Stimulated activated CD4-positive, alpha-beta T cell treated with anti-CD3 and anti-CD28 coated beads, TNF-alpha, amount 100 ng/mL, for 24 hours (primary cell): ENCODE measurements around the gene STX10.

ENCODE experiments used
- DNase-seq, 3 experiments: peaks; one replicate each; pipeline ENCODE4 v3.0.0-alpha.2; 2020; ENCODE audit warnings: low read depth in 3 of 3

The STX10 gene

DNA sequence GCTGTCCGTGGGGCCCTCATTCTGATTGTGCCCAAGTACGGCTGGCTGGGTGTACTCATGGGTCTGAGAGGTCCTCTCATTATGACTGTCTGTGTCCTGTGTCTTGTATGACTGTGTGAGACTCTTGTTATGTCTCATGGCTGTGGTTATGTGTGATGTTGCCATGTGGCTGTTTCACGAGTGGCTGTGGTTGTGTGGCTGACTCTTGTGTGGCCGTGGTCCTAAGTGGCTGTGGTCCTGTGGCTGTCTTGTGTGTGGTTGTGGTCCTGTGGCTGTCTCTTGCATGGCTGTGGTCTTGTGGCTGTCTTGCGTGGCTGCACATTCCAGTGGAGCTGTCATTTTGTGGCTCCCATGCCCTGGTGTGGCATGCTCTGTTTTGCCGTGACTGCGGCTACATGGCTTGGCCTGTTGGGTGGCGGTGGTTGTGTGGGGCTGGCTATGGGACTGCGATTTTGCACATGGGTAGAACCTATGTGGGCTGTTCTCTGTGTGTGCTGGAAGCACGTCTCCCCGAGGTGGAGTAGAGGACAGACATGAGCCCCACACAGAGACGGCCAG lies 50.1 kb downstream of the STX10 start:
- peak in 2 of 3 experiments; percentile 45 to 65 for DNase-seq

DNA sequence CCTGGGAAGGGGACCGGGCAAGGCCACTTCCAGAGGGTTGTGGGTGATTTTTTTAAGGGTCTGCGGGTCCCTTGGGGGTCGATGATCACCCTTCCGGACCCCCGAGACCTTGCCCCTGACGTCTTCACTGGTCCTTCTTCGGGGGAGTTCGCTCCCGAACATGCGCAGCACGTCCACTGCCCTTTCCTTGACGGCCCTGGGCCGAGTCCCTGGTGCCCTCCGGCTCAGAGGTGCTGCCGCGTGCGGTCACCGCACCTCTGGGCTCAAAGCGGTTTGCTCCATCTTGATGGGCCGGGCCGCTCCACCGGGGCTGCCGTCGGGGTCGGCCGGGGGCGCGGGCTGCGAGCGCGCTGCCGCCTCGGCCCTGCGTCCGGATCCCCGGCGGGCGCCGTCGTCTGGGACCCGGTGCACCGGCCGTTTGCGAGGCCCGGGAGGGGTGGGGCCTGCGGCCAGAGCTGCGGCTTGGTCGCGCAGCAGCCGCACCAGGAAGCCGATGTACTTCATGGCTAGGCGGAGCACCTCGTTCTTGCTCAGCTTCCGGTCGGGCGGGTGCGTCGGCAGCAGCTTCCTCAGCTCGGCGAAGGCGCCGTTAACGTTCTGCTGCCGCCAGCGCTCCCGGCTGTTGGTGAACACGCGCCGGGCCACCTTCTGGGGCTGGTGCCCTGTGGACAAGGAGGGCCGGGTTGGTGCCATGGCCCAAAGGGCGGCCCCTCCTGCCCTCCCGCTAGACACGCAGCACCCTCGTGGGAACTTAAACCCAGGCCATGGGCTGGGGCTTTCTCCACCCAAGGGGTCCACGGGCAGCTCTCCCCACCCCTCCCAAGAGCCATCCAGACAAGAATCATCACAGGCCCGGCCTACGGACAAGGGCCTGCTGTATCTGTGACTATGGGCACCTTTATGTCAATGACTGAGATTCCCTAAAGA lies 50.8 kb downstream of the STX10 start:
- DNase-seq: peak; percentile 47 to 73 (median 59)

DNA sequence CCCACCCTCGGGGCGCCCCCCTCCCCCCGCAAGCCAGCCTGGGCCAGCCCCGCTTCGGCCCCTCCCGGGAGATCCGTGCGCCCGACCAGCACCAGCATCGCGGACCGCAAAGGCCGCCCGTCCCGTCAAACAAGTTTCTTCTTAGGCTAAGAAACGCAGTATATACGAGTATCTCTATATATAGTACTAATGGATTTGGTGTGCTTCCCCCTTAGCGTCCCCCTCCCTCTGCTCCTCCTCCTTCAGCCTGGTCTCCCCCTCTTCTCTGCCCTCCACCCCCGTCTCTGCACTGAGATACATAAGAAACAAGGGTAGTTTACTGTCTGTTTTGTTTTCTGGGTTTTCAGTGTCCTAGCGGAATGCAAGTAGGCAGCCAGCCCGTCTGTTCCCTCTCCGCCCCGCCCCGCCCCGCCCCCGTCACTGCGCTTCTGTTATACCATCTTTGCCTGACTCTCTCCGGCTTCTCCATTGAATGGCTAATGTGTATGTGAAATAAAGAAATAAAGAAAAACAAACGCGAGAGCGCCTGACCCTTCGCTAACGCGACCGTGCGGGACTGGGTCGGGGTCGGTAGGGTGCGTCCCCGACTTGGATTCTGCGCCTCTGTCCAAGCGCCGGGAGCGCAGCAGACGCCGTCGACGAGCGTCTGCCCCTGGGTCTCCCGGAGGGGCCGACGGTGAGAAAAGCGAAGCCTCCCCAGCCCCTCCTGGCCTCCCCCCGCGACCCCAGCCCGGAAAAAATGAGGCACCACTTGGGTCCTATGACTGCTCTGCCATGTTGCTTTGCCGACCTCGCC lies 51.7 kb downstream of the STX10 start:
- DNase-seq: no peak

DNA sequence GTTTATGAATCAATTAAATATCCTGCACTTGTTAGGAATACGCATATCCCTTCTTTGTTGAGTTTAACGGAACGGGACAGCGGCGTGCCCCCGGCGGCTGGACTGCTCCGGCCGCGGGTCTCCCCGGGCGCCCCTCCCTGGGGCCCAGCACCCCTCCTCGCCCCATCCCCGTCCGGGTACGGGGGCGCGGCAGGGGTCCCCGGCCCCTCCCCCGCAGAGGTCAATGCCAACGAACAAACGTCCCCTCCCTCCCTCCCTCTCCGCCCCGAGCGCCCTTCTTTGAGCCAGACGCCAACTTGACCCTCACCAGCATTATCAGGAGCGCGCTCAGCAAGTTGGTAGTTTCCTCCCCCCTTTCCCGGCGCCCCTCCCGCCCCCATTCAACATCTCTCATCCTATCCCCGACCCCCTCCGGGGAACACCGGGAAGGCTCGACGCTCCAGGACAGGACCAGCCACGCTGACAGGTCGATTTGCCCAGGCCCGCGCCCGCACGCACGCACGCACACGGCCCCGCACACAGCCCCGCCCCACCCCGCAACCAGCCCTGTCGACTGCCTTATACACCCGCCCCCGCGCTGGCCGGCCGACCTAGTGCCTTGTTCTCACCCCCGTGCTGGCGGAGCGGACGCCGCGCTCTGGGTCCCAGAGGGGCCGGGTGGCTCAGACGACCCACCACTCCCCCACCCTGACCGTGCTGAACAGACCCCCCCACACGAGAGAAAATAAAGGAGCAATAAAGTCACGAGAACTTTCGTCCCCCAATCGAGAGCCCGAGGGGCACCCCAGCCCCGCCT lies 52.5 kb downstream of the STX10 start:
- DNase-seq: no peak

DNA sequence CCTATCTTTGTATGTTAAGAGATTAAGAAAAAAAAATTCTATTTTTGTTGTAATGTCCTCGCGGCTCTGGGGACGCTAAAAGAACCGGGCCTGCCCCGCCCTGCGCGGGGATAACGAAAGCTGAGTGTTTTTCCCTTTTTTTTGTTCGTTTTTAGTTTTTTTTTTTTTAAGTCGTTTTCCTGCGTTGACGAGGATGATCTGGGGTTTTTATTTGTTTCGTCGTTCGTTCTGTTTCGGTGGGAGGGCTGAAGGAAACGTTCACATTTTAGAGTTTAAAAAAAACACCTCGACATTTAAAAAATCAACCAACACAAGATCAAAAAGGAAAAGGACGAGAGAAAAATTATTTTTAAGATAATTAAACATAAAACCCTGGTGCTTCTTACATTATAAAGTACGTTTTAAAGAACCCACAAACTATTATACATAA lies 53.1 kb downstream of the STX10 start:
- no peak for DNase-seq

DNA sequence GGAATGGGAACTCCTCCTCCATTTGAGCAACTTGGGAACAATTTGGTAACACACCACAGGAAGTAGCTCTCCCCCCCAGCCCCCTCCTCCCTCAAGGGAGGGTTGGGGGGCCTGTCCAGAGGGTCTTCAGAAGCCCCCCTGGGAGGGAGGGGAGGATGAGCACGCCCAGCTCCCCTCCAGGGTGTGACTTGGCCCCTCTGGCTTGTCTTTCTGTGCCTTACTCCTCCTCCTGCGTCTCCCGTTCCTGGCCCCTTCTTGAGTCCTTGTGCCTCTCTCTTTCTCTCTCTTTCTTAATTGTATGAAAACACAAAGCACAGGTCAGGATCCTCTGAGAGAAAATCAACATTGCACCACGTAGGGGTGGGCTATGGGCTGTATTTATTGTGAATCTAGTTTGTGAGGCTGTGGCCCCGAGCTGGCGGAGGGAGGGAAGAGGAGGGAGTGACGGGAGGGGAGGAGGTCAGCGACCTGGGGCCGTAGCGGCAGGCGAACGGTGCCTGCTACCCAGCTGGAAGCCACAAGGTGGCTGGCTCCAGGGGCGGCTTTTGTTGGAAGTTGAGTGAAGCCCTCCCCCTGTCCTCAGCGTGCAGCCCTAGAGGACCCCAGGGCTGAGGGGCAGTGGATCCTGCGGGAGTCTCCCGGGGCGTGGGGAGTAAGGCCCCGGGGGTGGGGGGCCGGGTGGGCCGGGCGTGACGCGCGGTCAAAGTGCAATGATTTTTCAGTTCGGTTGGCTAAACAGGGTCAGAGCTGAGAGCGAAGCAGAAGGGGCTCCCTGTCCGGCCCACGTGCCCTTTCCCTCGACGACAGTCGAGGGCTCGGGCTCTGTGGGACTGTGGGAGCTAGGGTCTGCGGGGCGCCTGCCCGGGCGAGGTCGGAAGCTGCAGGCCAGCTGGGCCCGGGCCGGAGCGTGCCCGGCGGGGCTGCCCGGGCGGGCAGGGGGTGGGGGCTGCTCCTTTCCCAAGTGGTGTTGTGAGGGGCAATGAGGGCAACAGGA lies 53.9 kb downstream of the STX10 start:
- DNase-seq: no peak

- DNase-seq: no peak
Measured at GRCh38 chr19:13095393-13095784, 54.8 kb downstream of the STX10 start.

- DNase-seq: no peak
Measured at GRCh38 chr19:13094771-13095392, 55.3 kb downstream of the STX10 start.

GRCh38 chr19:13094106-13094504 lies 56.1 kb downstream of the STX10 start:
- no peak for DNase-seq
